ENCODE results near the gene MYO7A.

DNA sequence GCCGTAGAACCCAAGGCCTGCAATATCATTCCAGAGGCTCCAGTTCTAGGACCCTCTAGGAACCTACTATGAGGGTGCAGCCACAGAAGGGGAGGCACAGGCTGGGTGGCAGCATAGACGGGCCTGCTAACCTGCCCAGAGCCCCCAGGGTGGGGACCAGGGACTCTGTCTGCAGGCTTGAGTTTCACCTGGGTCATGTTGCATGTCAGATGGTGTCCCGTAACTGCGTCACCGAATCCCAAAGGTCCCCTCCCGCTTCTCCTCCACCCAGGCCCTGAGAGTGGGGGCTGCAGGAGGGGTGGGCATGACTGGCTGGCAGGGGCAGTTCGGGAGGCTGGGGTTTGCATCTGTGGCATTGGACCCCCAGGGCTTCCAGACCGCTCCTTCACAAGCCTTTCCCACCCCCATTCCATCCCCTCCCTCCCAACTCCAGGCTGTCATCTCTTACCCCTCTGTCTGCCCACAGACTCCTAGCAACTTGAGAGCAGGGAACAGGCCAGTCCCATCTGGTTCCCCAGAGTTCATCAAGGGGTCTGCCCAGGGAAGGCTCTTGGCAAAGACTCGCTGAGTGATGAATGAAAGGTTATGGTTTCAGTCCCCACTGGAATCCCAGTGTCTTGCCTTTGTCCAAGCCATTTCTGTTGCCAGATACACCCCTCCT lies 16.3 kb downstream of the MYO7A start:
- TF ChIP-seq, protein P1, sequence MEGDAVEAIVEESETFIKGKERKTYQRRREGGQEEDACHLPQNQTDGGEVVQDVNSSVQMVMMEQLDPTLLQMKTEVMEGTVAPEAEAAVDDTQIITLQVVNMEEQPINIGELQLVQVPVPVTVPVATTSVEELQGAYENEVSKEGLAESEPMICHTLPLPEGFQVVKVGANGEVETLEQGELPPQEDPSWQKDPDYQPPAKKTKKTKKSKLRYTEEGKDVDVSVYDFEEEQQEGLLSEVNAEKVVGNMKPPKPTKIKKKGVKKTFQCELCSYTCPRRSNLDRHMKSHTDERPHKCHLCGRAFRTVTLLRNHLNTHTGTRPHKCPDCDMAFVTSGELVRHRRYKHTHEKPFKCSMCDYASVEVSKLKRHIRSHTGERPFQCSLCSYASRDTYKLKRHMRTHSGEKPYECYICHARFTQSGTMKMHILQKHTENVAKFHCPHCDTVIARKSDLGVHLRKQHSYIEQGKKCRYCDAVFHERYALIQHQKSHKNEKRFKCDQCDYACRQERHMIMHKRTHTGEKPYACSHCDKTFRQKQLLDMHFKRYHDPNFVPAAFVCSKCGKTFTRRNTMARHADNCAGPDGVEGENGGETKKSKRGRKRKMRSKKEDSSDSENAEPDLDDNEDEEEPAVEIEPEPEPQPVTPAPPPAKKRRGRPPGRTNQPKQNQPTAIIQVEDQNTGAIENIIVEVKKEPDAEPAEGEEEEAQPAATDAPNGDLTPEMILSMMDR (IDR thresholded peaks at IDR 0.05; ENCODE audit: insufficient read depth, low read depth, low read length): no peak
- TF ChIP-seq EZH2 (IDR thresholded peaks at IDR 0.05; ENCODE audit: insufficient read depth, low read length): no peak
